Ectodermal cell (in vitro differentiated cells): ENCODE data around the gene MYCBP.
A peak's percentile ranks its signal among the peaks of the same experiment; 100 is the strongest.
"Not testable (repeated sequence)": the region's sequence is repeated elsewhere in the genome, so short reads cannot be mapped to it uniquely, and the experiment has no call there.

ENCODE experiments used
- H3K27ac ChIP-seq: 2 replicates; pipeline ENCODE4 v1.7.0; 2013; ENCODE audit warnings: mild to moderate bottlenecking, low read depth, low read length; ENCODE audit not compliant: insufficient read depth, poor library complexity, severe bottlenecking
- H3K27me3 ChIP-seq: 2 replicates; pipeline ENCODE4 v1.7.0; 2013; ENCODE audit warnings: mild to moderate bottlenecking, low read length; ENCODE audit not compliant: insufficient read depth, control insufficient read depth, poor library complexity, severe bottlenecking
- H3K36me3 ChIP-seq: one replicate; pipeline ENCODE4 v1.7.0; 2013; ENCODE audit warnings: low read length; ENCODE audit not compliant: control insufficient read depth, insufficient read depth
- H3K4me1 ChIP-seq: one replicate; pipeline ENCODE4 v1.7.0; 2013; ENCODE audit warnings: low read length; ENCODE audit not compliant: control insufficient read depth, insufficient read depth
- H3K4me3 ChIP-seq: 2 replicates; pipeline ENCODE4 v1.7.0; 2013; ENCODE audit warnings: low read depth, low read length, control low read depth; ENCODE audit not compliant: insufficient read depth
- H3K9me3 ChIP-seq: 2 replicates; pipeline ENCODE4 v1.7.0; 2013; ENCODE audit warnings: mild to moderate bottlenecking, low read length, moderate library complexity; ENCODE audit not compliant: control insufficient read depth
- WGBS, 2 experiments: methylation state at CpG; one replicate each; pipeline ENCODE4 v1.1.7; 2013; ENCODE audit warnings: missing lambda C conversion rate in 2 of 2; 5-methylcytosine and 5-hydroxymethylcytosine counted together

Gene MYCBP

GRCh38 chr1:38870996-38871395 lies 2.2 kb downstream of the MYCBP start:
- Histone ChIP-seq H3K4me3 (no peak overlapping the region), H3K9me3 (no peaks in the 10 kb centered on the region), H3K4me1 (peaks cover 11% of the 10 kb centered on the region), H3K27ac (no peak overlapping the region), H3K36me3 (no peaks in the 10 kb centered on the region), H3K27me3 (no peaks in the 10 kb centered on the region)
- 93 to 94% methylated on average over 8 of the region's 8 CpGs for WGBS, 2 experiments

GRCh38 chr1:38867208-38867607 lies 5.9 kb downstream of the MYCBP start:
- Histone ChIP-seq H3K36me3 (peaks cover 4% of the 10 kb centered on the region), H3K9me3 (no peaks in the 10 kb centered on the region), H3K4me3 (no peak overlapping the region), H3K27ac (no peak overlapping the region), H3K4me1 (no peaks in the 10 kb centered on the region), H3K27me3 (no peaks in the 10 kb centered on the region)
- WGBS, 2 experiments: 94 to 95% methylated on average over 7 of the region's 8 CpGs

GRCh38 chr1:38865112-38865715 lies 7.9 kb downstream of the MYCBP start:
- 84 to 90% methylated on average over 3 to 4 of the region's 4 CpGs for WGBS, 2 experiments
- Histone ChIP-seq H3K27me3 (no peaks in the 10 kb centered on the region), H3K36me3 (peaks cover 4% of the 10 kb centered on the region)

GRCh38 chr1:38860454-38860795 lies 12.7 kb downstream of the MYCBP start:
- 31 to 35% methylated on average over 6 of the region's 6 CpGs for WGBS, 2 experiments

More at GRCh38 chr1:38865112-38865715, 7.9 kb downstream of the MYCBP start:
- no peaks in the 10 kb centered on the region for H3K9me3 ChIP-seq
- no peak overlapping the region for H3K27ac ChIP-seq
- peaks cover 4% of the 10 kb centered on the region for H3K4me1 ChIP-seq
- no peak overlapping the region for H3K4me3 ChIP-seq

GRCh38 chr1:38859561-38860453 lies 13.3 kb downstream of the MYCBP start, which contains the start of gene RRAGC:
Gene RRAGC, minus strand, starts transcription at chr1:38859772. Its CDS starts 126 bp downstream, at chr1:38859646.
- Histone ChIP-seq H3K4me1 (peaks cover 4% of the 10 kb centered on the region), H3K27me3 (no peaks in the 10 kb centered on the region), H3K9me3 (no peaks in the 10 kb centered on the region), H3K27ac (no peak within 1 kb of the TSS), H3K36me3 (peaks cover 10% of the 10 kb centered on the region), H3K4me3 (peak within 1 kb of the TSS; percentile 95)
- 1% methylated on average over 70 of the region's 70 CpGs for WGBS, 2 experiments

More at GRCh38 chr1:38860454-38860795, 12.7 kb downstream of the MYCBP start:
- Histone ChIP-seq H3K27me3 (no peaks in the 10 kb centered on the region), H3K4me3 (peak overlapping the region; percentile 95), H3K27ac (no peak overlapping the region), H3K9me3 (no peaks in the 10 kb centered on the region), H3K36me3 (peaks cover 5% of the 10 kb centered on the region), H3K4me1 (peaks cover 4% of the 10 kb centered on the region)

- Histone ChIP-seq H3K27ac (no peak overlapping the region), H3K36me3 (peaks cover 8% of the 10 kb centered on the region), H3K4me1 (peaks cover 4% of the 10 kb centered on the region), H3K27me3 (no peaks in the 10 kb centered on the region), H3K4me3 (peak overlapping the region; percentile 95), H3K9me3 (no peaks in the 10 kb centered on the region)
- WGBS, 2 experiments: 1 to 2% methylated on average over 51 of the region's 51 CpGs
Observed at GRCh38 chr1:38858833-38859560, 14.2 kb downstream of the MYCBP start.

- Histone ChIP-seq H3K4me3 (no peak overlapping the region), H3K27ac (no peak overlapping the region), H3K9me3 (no peaks in the 10 kb centered on the region), H3K27me3 (no peaks in the 10 kb centered on the region), H3K4me1 (no peaks in the 10 kb centered on the region), H3K36me3 (peaks cover 9% of the 10 kb centered on the region)
- WGBS, 2 experiments: 93 to 95% methylated on average over 3 of the region's 4 CpGs
Observed at GRCh38 chr1:38852780-38853179, 20.4 kb downstream of the MYCBP start.

- Histone ChIP-seq H3K36me3 (peaks cover 16% of the 10 kb centered on the region), H3K27me3 (no peaks in the 10 kb centered on the region), H3K27ac (no peak overlapping the region), H3K4me3 (no peak overlapping the region), H3K4me1 (no peaks in the 10 kb centered on the region), H3K9me3 (no peaks in the 10 kb centered on the region)
- 100% methylated on average over 1 of the region's 1 CpG; no CpG with 5 or more reads in 1 of the 2 experiments for WGBS, 2 experiments
Observed at GRCh38 chr1:38848071-38848470, 25.1 kb downstream of the MYCBP start.

GRCh38 chr1:38846210-38846609 lies 26.9 kb downstream of the MYCBP start:
- no peaks in the 10 kb centered on the region for H3K4me1 ChIP-seq
- no peaks in the 10 kb centered on the region for H3K27me3 ChIP-seq
- WGBS, 2 experiments: 94 to 96% methylated on average over 3 of the region's 3 CpGs
- peaks cover 16% of the 10 kb centered on the region for H3K36me3 ChIP-seq
- no peak overlapping the region for H3K27ac ChIP-seq
- no peak overlapping the region for H3K4me3 ChIP-seq
- H3K9me3 ChIP-seq: no peaks in the 10 kb centered on the region

- H3K9me3 ChIP-seq, H3K27ac ChIP-seq, H3K27me3 ChIP-seq, H3K4me1 ChIP-seq, H3K4me3 ChIP-seq: not testable (repeated sequence)
- H3K36me3 ChIP-seq: peaks cover 12% of the 10 kb centered on the region
- 81 to 91% methylated on average over 3 of the region's 3 CpGs for WGBS, 2 experiments
Observed at GRCh38 chr1:38845088-38845487, 28.1 kb downstream of the MYCBP start.
